ENCODE results near the gene GALNTL6. TPM values are rescaled to one million over a fixed set of nuclear protein-coding genes. Genes with fewer than 3 reads are reported as not detected.

GALNTL6 gene
- total RNA-seq, 4 donors from 2014 or later: not detected

DNA sequence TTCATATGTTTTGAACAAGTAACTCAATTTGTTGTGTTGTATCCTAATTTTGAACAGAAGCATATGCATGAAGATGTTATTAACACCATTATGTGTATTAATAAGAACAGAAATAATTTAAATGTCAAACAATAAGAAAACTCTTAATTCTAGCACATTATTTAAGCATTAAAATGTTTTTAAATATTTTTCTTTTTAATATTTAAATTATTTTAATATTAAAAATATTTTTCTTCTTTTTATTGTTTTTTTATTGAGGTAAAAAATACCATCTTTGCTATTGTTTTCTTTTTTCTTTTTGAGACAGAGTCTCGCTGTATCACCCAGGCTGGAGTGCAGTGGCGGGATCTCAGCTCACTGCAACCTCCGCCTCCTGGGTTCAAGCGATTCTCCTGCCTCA, 914.4 kb downstream of the GALNTL6 start:
- TF ChIP-seq CTCF (IDR thresholded peaks at IDR 0.05; ENCODE audit: low read depth): no peak

DNA sequence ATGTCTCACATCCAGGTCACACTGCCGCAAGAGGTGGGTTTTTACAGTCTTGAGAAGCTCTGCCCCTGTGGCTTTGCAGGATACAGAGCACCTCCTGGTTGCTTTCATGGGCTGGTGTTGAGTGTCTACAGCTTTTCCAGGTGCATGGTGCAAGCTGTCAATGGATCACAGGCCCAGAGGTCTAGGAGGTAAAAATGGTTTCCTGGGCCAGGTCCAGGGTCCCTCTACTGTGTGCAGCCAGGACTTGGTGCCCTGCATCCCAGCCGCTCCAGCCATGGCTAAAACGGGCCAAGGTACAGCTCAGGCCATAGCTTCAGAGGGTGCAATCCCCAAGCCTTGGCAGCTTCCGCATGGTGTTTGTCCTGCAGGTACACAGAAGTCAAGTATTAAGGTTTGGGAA, 921.4 kb downstream of the GALNTL6 start:
- no peak for TF ChIP-seq CTCF (IDR thresholded peaks at IDR 0.05; ENCODE audit: low read depth)

GRCh38 chr4:172736046-172736445, 922.8 kb downstream of the GALNTL6 start:
- no peak for TF ChIP-seq CTCF (IDR thresholded peaks at IDR 0.05; ENCODE audit: low read depth)

- no peak for TF ChIP-seq CTCF (IDR thresholded peaks at IDR 0.05; ENCODE audit: low read depth)
Measured at GRCh38 chr4:172740434-172740833, 927.2 kb downstream of the GALNTL6 start.

GRCh38 chr4:172750910-172751309, 937.7 kb downstream of the GALNTL6 start:
- no peak for TF ChIP-seq CTCF (IDR thresholded peaks at IDR 0.05; ENCODE audit: low read depth)

DNA sequence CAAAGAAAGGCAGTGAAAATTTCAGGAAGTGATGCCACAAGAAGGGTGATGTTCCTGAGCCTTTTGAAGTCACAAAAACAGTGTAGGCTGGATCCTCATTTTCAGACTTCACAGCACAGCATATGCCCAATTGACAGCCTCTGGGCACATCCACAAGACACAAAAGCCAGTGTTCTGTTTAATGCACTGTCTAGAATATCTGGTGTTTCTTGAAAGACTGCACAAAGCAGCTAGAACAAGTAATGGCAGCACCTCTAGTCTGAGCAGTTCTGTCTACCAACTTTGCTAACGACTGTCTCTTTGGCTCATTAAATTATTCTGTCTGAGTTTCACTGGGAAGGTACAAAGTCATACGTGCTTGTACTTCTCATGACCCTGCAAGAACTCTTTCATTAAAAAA, 938.3 kb downstream of the GALNTL6 start:
- no peak for TF ChIP-seq CTCF (IDR thresholded peaks at IDR 0.05; ENCODE audit: low read depth)

GRCh38 chr4:172758586-172759340, 945.6 kb downstream of the GALNTL6 start:
- TF ChIP-seq CTCF (IDR thresholded peaks at IDR 0.05; ENCODE audit: low read depth): no peak
